NOMO-1 treated with dmso at 0.1 percent for 144 hours (cell line): ENCODE measurements around the gene NSD1.

ENCODE experiments used
- DNase-seq: peaks from one replicate; lab custom pipeline; 2025; ENCODE audit not compliant: unreplicated experiment; lab: John Stamatoyannopoulos, UW

Gene NSD1, protein sequence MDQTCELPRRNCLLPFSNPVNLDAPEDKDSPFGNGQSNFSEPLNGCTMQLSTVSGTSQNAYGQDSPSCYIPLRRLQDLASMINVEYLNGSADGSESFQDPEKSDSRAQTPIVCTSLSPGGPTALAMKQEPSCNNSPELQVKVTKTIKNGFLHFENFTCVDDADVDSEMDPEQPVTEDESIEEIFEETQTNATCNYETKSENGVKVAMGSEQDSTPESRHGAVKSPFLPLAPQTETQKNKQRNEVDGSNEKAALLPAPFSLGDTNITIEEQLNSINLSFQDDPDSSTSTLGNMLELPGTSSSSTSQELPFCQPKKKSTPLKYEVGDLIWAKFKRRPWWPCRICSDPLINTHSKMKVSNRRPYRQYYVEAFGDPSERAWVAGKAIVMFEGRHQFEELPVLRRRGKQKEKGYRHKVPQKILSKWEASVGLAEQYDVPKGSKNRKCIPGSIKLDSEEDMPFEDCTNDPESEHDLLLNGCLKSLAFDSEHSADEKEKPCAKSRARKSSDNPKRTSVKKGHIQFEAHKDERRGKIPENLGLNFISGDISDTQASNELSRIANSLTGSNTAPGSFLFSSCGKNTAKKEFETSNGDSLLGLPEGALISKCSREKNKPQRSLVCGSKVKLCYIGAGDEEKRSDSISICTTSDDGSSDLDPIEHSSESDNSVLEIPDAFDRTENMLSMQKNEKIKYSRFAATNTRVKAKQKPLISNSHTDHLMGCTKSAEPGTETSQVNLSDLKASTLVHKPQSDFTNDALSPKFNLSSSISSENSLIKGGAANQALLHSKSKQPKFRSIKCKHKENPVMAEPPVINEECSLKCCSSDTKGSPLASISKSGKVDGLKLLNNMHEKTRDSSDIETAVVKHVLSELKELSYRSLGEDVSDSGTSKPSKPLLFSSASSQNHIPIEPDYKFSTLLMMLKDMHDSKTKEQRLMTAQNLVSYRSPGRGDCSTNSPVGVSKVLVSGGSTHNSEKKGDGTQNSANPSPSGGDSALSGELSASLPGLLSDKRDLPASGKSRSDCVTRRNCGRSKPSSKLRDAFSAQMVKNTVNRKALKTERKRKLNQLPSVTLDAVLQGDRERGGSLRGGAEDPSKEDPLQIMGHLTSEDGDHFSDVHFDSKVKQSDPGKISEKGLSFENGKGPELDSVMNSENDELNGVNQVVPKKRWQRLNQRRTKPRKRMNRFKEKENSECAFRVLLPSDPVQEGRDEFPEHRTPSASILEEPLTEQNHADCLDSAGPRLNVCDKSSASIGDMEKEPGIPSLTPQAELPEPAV (N-terminal part only)

DNA sequence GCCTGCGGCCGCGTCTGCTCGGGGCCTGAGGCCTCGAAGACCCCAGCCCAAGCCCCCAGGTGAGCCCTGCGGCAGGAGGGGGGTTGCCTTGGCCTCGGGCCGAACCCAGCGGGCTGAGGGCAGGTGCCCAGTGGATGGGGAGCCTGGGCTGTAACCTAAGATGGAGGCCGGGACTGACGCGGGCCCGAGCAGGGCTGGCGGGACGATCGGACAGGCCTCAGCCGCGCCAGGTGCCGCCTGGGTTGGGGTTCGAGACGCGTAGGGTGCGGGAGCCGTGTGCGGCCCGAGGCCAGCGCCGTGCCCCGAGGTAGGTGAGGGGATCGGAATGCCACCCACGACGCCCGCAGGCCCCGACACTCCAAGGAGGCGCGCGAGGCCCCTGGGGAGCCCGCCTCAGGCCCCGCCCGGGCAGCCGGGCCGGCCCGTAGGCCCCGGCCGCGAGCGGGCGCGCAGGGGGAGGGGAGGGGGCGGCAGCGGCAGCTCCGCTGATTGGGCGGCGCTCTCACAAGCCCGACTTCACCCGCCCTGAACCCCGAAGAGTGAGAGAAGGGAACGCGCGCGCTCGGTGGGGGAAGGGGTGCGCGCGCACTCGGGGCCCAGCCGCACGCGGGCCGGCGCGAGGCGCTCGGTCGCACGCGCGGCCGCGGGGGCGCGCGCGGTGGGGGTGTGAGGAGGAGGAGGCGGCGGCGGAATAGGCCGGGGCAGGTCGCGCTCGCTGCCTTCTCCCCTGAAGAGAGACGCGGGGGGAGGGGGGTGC is at the start of gene NSD1:
Gene NSD1 (plus strand): TSS at position 678 of the 757 bp plus-strand sequence. CDS start 1,331 bp downstream, outside the sequence.
- peak; percentile 66 for DNase-seq

DNA sequence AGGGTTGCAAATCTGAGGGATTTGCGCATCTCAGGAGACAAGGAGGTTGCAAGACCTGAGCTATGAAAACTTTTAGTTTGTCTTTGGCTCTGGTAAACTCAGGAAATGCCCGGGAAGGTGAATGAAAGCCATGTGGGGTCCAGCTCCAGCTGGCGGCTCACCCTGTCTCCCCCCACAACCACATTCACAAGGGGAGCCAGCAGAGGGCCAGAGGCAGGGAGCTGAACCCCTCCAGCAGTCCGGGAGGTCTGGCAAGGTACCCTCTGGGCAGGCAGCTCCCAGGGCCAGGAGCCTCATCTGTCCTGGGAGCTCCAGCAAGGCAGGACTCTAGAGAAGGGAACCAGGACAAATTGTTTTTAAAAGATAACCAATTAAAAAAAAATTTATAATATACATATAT is 49.4 kb upstream of the NSD1 start:
- DNase-seq = no peak

DNA sequence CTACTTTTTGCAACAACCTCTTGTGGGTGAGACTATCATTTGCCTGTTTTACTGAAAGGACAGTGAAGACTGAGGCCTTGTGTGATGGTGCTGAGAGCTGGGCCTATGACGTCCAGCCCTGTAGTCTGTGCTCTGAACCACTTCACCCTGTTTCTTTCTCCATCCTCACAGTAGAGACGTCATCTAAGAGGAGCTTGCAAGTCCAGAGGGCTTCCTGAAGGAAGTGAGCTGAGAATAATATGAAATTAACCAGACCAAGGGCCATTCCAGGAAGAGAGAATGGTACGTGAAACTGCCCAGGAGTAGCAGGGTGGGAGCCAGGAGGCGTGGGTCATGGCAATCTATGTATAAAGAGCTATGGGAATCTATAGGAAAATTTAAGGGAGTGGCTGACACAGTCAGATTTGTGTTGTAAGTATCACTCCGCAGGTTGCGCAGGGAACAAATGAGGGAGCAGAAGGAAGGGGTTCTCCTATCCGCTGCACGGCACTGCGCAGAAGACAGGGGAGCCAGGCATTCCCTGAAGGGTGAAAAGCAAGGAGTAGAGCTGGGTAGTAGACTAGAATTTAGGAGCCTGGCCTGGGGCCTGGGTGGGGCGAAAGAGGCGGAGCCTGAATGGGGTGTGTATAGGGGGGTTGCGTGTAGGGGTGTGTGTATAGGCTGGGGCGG is 47.5 kb upstream of the NSD1 start:
- DNase-seq = no peak

DNA sequence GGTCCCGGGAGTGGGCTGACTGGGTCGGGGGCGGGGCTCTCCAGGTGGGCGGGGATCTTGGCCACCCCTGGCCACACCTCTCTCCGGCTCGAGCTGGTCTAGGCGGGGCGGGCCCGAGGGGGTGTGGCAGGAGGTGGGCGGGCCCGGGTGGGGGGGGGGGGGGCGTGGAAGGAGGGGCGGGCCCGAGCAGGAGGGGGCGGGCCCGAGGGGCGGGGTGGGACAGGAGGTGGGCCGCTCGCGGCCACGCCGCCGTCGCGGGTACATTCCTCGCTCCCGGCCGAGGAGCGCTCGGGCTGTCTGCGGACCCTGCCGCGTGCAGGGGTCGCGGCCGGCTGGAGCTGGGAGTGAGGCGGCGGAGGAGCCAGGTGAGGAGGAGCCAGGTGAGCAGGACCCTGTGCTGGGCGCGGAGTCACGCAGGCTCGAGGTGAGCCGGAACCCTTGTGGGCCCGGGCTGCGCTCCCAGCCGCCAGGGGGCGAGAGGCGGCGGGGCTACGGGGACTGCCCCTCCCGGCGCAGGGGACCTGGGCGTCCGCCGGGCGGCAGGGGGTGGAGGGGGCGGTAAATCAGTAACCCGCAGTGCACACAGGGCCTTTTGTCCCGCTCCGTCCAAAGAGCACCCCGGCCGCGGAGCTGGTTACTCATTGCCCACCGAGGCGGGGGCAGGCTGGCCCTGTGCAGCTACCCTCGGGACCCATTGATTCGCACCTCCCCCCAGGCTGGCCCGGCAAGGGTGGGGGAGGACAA is 46.7 kb upstream of the NSD1 start, which contains the start of gene FGFR4:
Gene FGFR4 (plus strand): TSS at position 262 of the 744 bp plus-strand sequence. CDS start 2,688 bp downstream, outside the sequence.
- DNase-seq = peak; percentile 57

DNA sequence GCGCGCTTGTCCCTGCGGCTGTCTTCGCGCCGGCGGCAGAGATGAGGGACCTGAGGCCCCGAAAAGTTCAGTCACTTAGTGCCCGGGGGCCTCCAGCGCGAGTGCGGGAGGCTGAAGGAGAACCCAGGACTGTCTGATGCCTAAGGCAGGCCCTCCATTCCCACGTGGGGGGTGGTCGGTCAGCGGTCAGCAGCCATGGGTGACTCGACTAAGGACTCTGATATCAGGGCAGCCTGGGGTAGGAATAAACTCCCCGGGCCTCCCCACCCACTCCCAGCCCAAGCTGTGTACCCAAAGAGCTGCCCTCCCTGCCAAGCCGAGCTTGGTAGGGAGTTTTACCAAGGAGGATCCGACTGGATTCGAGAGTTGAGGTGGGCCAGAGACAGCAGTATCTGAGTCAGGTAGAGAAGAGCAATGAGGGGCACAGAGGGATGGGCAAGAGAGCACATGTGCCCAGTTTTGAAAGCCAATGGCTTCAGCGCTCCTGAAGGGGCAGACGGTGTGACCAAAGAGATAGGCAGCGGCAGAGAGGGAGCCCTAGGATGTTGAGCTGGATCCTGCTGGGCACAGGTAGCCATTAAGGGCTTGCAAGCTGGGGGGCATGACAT is 46.1 kb upstream of the NSD1 start:
- DNase-seq = no peak

DNA sequence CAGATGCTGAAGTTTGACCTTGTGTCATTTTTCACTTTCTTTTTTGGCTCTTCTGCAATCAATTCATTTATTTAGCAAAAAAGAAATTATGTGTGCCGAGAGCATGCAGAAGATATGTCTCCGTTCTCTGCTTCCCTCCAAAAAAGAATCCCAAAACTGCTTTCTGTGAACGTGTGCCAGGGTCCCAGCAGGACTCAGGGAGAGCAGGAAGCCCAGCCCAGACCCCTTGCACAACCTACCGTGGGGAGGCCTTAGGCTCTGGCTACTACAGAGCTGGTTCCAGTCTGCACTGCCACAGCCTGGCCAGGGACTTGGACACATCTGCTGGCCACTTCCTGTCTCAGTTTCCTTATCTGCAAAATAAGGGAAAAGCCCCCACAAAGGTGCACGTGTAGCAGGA is 44.4 kb upstream of the NSD1 start:
- DNase-seq = no peak

DNA sequence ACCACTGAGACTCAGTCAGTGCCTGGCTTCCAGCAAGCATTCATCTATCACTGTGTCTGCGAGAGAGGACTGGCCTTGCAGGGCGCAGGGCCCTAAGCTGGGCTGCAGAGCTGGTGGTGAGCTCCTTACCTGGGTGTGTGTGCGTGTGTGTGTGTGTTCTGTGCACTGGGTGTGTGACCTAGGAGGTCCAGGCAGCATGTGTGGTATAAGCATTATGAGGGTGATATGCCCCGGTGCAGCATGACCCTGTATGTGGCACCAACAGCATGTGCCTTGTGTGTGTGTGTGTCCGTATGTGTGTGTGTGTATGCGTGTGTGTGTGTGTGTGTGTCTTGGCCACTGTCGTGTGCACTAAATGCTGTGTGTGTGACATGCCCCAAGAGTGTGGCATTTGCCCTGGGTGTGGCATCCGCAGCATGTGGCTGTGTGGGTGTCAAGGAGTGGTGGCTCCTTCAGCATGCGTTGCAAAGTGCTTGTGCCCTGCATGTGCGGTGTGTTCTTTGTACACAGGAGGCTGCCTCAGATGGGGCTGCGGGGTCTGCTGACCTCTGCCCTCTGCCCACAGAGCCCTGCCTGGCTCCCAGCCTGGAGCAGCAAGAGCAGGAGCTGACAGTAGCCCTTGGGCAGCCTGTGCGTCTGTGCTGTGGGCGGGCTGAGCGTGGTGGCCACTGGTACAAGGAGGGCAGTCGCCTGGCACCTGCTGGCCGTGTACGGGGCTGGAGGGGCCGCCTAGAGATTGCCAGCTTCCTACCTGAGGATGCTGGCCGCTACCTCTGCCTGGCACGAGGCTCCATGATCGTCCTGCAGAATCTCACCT is 43.5 kb upstream of the NSD1 start:
- no peak for DNase-seq

DNA sequence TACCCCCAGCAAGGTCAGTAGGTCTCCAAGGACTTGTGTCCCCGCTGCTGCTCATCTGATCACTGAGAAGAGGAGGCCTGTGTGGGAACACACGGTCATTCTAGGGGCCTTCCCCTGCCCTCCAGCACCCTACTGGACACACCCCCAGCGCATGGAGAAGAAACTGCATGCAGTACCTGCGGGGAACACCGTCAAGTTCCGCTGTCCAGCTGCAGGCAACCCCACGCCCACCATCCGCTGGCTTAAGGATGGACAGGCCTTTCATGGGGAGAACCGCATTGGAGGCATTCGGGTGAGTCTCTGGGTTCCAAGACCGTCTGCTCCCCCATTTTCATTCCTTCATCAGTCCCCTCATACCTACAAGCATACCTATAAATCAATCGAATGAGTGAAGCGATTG is 42.8 kb upstream of the NSD1 start:
- DNase-seq = no peak

DNA sequence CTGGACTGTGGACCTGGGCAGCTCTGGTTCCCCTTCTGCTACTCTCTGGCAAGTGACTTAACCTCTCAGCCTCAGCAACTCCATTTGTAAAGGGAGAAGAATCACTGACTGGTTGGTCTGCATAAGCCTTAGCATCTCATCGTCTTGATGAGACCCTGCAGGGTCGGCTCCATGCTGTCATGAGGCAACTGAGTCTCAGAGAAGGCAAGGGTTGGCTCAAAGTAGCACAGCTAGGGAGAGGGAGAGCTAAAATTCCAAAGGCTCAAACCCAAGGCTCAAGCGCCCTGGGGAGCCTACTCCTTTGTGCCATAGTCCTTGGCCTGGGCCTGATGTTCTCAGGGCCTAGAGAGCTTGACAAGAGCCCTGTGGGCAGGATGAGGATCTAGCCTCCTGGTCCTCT is 42.3 kb upstream of the NSD1 start:
- DNase-seq = no peak

DNA sequence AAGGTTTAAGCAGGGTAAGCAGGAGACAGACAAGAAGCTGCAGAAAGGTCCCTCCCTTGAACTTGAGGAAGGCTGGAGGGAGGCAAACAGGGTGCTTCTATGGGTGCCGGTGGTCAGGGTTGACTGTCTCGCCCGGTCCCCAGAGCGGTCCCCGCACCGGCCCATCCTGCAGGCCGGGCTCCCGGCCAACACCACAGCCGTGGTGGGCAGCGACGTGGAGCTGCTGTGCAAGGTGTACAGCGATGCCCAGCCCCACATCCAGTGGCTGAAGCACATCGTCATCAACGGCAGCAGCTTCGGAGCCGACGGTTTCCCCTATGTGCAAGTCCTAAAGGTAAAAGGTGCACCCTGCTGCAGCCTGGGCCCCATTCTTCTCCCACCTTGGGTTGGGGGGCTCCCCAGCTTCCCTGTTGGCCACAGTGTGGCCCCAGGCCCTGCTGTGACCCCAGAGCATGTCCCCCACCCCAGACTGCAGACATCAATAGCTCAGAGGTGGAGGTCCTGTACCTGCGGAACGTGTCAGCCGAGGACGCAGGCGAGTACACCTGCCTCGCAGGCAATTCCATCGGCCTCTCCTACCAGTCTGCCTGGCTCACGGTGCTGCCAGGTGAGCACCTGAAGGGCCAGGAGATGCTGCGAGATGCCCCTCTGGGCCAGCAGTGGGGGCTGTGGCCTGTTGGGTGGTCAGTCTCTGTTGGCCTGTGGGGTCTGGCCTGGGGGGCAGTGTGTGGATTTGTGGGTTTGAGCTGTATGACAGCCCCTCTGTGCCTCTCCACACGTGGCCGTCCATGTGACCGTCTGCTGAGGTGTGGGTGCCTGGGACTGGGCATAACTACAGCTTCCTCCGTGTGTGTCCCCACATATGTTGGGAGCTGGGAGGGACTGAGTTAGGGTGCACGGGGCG is 41.1 kb upstream of the NSD1 start:
- no peak for DNase-seq

DNA sequence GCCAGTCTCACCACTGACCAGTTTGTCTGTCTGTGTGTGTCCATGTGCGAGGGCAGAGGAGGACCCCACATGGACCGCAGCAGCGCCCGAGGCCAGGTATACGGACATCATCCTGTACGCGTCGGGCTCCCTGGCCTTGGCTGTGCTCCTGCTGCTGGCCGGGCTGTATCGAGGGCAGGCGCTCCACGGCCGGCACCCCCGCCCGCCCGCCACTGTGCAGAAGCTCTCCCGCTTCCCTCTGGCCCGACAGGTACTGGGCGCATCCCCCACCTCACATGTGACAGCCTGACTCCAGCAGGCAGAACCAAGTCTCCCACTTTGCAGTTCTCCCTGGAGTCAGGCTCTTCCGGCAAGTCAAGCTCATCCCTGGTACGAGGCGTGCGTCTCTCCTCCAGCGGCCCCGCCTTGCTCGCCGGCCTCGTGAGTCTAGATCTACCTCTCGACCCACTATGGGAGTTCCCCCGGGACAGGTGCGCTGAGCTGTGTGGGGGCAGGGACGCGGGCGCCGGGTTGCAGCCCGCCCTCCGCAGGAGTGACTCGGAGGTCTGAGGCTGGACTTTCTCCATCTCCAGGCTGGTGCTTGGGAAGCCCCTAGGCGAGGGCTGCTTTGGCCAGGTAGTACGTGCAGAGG is 40.4 kb upstream of the NSD1 start:
- DNase-seq = no peak

DNA sequence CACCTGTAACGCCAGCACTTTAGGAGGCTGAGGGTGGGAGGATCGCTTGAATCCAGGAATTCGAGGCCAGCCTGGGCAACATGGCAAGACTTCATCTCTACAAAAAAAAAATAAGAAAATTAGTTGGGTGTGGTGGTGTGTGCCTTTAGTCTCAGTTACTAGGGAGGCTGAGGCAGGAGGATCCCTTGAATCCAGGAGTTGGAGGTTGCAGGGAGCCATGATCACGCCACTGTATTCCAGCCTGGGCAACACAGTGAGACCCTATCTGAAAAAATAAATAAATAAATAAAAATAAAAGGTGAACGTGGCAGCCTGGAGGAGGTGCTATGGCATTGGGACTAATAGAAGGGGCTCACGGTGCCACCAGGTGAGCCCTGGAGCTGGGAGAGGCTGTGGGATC is 39.8 kb upstream of the NSD1 start:
- DNase-seq = no peak

DNA sequence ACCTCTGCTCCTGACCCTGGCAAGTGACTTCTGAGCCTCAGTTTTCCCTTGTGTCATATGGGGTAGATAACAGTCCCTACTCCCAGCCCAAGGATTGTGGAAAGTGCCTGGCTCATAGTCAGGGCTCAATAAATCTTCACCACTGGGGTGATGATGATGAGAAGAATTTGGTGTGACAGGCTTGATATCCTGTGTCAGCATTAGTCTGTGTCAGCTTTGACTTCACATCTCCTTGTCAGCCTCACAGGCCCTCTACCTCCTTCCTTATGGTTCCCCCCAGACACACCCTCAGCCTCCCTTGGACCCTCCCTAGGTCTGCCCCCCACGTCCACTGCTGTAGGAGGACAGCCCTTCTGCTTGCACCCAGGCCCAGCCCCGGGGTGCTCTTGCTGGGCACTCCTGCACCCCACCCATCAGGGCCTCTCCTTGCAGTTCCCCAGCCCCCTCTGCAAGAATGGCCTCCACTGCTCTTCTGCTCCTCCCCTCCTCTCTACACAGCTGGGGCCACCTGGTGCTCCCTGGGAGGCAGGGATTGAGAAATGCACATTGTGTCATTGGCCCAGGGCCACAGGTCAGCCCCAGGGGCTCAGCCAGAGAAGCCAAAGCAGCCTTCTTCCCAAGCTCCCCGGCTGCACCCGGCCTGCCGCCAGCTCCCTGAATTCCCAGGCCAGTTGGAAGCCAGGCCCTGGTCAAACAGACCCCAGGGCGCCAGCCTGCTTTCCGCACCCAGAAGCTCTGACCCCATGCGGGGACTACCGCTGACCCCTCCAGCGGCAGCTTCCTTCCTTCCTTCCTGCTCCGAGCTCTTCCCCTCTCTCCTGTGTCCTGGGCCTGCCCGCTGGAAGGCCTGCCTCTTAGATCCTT is 39.1 kb upstream of the NSD1 start:
- DNase-seq = no peak

DNA sequence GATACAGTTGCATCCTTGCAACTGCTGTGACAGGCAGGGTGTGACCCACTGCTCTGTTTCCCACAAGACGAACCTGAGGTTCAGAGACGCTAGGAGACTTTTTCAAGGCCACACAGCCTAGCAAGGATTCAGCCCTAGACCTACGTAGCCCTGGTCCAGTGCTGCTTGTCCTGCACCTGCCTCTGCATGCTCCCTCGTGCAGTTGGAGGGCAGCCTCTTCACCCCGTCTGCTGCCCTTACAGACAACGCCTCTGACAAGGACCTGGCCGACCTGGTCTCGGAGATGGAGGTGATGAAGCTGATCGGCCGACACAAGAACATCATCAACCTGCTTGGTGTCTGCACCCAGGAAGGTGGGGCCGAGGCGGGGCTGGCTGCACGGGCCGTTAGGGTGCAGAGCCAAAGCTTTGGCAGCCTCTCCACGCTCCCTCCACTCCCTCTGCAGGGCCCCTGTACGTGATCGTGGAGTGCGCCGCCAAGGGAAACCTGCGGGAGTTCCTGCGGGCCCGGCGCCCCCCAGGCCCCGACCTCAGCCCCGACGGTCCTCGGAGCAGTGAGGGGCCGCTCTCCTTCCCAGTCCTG is 38.4 kb upstream of the NSD1 start:
- DNase-seq = no peak
